A673 (cell line): Measurements from ENCODE around the gene ITGB3.

Experiments
- CTCF ChIP-seq: fragments of 300-800, 200-600 bp; sonication (generic); conservative IDR thresholded peaks from 2 replicates; pipeline ENCODE4 v1.5.1; 2017; ENCODE audit warnings: low read depth, mild to moderate bottlenecking, antibody characterized with exemption, low read length, moderate library complexity, mixed read lengths
- EZH2 ChIP-seq: fragments of 200-600 bp; sonication (generic); IDR thresholded peaks from 2 replicates; pipeline ENCODE4 v1.6.1; 2017; ENCODE audit warnings: borderline replicate concordance, low read depth, mild to moderate bottlenecking, mixed read lengths, antibody characterized with exemption, low read length; ENCODE audit not compliant: poor library complexity, severe bottlenecking

- TF ChIP-seq CTCF, result no peak
- TF ChIP-seq EZH2, result no peak
Measured at GRCh38 chr17:47285003-47285402, 31.4 kb downstream of the ITGB3 start.
